Nephron progenitor cell (in vitro differentiated cells): ENCODE data around the gene VEZT.

Experiments used
- DNase-seq: peaks from one replicate; pipeline ENCODE4 v3.0.0; 2021
- H3K27ac Mint-ChIP-seq: 2 replicates; pipeline ENCODE4 v1.8.0; 2021; ENCODE audit warnings: mild to moderate bottlenecking, moderate library complexity, mixed read lengths
- H3K27me3 Mint-ChIP-seq: 2 replicates; pipeline ENCODE4 v1.8.0; 2021; ENCODE audit warnings: mild to moderate bottlenecking, low read depth, mixed read lengths; ENCODE audit not compliant: poor library complexity
- H3K36me3 Mint-ChIP-seq: 2 replicates; pipeline ENCODE4 v1.8.0; 2021; ENCODE audit warnings: low read depth, mixed read lengths
- H3K4me1 Mint-ChIP-seq: 2 replicates; pipeline ENCODE4 v1.8.0; 2021; ENCODE audit warnings: mixed read lengths
- H3K4me3 Mint-ChIP-seq: 2 replicates; pipeline ENCODE4 v1.8.0; 2021; ENCODE audit warnings: mild to moderate bottlenecking, moderate library complexity, mixed read lengths
- H3K9me3 Mint-ChIP-seq: 2 replicates; pipeline ENCODE4 v1.8.0; 2021; ENCODE audit warnings: mild to moderate bottlenecking, moderate library complexity, mixed read lengths
- CTCF ChIP-seq: fragments of 200-600 bp; sonication (generic); IDR thresholded peaks from 2 replicates; pipeline ENCODE4 v1.5.0; 2021; ENCODE audit warnings: antibody characterized with exemption

VEZT gene

GRCh38 chr12:95328708-95329107 lies 111.1 kb downstream of the VEZT start:
- no peaks in the 10 kb centered on the region for H3K4me1 Mint-ChIP-seq
- no peak overlapping the region for H3K27ac Mint-ChIP-seq
- peaks cover 3% of the 10 kb centered on the region for H3K27me3 Mint-ChIP-seq
- no peak for DNase-seq
- H3K36me3 Mint-ChIP-seq: no peaks in the 10 kb centered on the region
- H3K4me3 Mint-ChIP-seq: no peak overlapping the region
- H3K9me3 Mint-ChIP-seq: no peaks in the 10 kb centered on the region
- no peak for TF ChIP-seq CTCF

- Mint-ChIP-seq H3K27ac (peak overlapping the region; percentile 96), H3K4me1 (peaks cover 26% of the 10 kb centered on the region), H3K4me3 (peak overlapping the region; percentile 52), H3K27me3 (no peaks in the 10 kb centered on the region), H3K36me3 (no peaks in the 10 kb centered on the region), H3K9me3 (peaks cover 3% of the 10 kb centered on the region)
- TF ChIP-seq CTCF: no peak
- DNase-seq: no peak
Measured at GRCh38 chr12:95335948-95336347, 118.3 kb downstream of the VEZT start.

- H3K4me3 Mint-ChIP-seq: peak overlapping the region; percentile 52
Measured at GRCh38 chr12:95336387-95337067, 118.9 kb downstream of the VEZT start.

DNA sequence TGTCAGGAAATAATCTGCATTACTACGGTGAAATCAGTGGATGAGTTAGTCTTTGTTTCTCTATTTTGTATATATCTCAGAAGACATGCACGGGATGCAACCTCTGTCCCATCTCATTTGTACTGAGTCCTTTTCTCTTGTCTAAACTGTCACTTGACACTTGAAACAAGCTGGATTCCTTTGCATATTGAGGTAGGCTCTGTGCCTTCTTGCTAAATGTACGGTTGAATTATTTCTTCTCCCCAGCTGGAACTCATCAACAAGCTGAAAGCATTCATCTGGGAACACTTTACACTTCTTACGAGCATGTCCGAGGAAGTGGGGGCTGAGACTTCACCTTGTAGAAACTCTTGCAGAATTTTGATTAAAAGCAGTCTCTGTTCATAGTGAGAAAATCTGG lies 119.5 kb downstream of the VEZT start:
- Mint-ChIP-seq H3K4me1 (peaks cover 26% of the 10 kb centered on the region), H3K27ac (no peak overlapping the region), H3K9me3 (peaks cover 3% of the 10 kb centered on the region), H3K36me3 (no peaks in the 10 kb centered on the region), H3K4me3 (no peak overlapping the region), H3K27me3 (no peaks in the 10 kb centered on the region)
- TF ChIP-seq CTCF: no peak
- no peak for DNase-seq

More at GRCh38 chr12:95336387-95337067, 118.9 kb downstream of the VEZT start:
- H3K36me3 Mint-ChIP-seq: no peaks in the 10 kb centered on the region
- no peaks in the 10 kb centered on the region for H3K27me3 Mint-ChIP-seq
- peak; percentile 55 for DNase-seq
- H3K9me3 Mint-ChIP-seq: peaks cover 3% of the 10 kb centered on the region
- peak overlapping the region; percentile 96 for H3K27ac Mint-ChIP-seq
- peak; percentile 64 for TF ChIP-seq CTCF
- H3K4me1 Mint-ChIP-seq: peaks cover 26% of the 10 kb centered on the region

GRCh38 chr12:95339086-95339788 lies 121.6 kb downstream of the VEZT start:
- no peaks in the 10 kb centered on the region for H3K27me3 Mint-ChIP-seq
- no peak overlapping the region for H3K4me3 Mint-ChIP-seq
- H3K9me3 Mint-ChIP-seq: peaks cover 3% of the 10 kb centered on the region
- DNase-seq: no peak
- peaks cover 24% of the 10 kb centered on the region for H3K4me1 Mint-ChIP-seq
- H3K36me3 Mint-ChIP-seq: no peaks in the 10 kb centered on the region
- no peak overlapping the region for H3K27ac Mint-ChIP-seq
- no peak for TF ChIP-seq CTCF
